ENCODE measurements around the gene NR2C2AP.

The NR2C2AP gene

DNA sequence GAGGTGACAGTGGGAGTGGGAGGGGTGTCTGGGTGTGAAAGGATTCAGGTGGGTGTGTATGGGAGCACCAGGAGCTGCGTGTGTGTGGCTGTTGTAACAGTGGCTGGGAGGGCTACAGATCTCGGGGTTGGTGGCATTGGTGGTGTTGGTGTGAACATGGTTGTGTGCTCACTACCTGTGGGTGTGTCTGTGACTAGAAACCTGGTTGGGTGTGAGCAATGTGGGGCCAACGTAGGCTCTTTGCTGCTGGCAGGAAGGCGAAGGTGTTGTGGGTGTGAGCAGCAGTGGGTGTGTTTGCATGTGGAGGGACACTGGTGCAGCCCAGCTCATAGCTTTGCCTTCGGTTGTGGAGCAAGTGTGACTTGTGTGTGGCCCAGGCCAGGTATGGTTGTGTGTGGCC, 3.7 kb upstream of the NR2C2AP start:
- H3K9ac ChIP-seq (ENCODE audit: low read length in 5 of 5) = no peak overlapping the region
- peaks cover 8 to 31% (median 22%) of the 10 kb centered on the region in 5 donors for H3K27me3 ChIP-seq (ENCODE audit: control insufficient read depth in 5 of 5, insufficient read depth in 4 of 5, low read length in 5 of 5)

DNA sequence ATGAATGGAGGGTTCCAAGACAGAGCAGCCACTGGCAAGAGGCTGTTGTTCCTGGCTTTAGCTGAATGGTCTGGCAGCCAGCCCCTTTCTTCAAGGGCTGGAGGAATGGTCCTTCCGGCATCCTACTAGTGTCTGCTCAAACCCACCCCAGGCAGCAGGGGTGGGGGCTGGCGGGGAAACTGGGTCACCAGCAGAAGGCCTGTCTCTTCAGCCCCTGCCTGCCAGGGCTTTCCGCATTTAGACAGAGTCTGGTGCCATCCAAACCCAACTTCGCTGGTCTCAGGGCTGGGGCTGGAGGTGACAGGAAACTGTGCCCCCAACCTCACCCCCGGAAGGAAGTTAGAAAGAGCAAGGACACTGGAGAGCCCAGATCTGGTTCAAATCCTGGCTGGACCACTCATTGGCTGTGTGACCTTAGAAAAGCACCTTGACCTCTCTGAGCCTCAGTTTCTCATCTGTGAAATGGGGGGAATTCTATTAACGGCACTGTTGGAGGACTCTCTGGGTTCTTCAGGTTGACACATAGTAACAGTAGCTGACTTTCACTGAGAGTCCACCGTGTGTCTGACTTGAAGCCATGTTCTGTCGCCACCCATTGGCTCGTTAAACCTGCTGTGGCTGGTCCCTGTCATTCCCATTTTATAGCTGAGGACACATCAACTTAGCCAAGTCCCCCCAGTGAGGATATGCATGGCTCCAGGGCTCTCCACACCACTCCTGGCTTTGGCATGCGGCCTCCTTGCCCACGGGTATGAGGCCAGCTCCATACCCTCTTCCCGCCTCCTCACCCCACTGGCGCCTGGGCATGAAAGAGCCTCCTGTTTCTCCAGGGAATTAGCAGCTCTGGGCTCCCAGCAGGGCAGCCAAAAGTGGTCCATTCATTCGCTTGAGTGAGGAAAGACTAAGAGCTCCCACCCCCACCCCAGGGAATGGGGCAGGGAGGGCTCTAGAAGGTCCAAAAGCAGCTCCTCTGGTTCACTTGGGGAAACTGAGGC, 2.5 kb upstream of the NR2C2AP start:
- no peak overlapping the region for H3K9ac ChIP-seq (ENCODE audit: low read length in 5 of 5)
- H3K27me3 ChIP-seq (ENCODE audit: control insufficient read depth in 5 of 5, insufficient read depth in 4 of 5, low read length in 5 of 5) = peaks cover 0 to 23% (median 12%) of the 10 kb centered on the region in 5 donors
- no peaks in the 10 kb centered on the region for H3K9me3 ChIP-seq (ENCODE audit: control insufficient read depth in 5 of 5, low read length in 5 of 5)
- H3K36me3 ChIP-seq (ENCODE audit: control insufficient read depth in 5 of 5, insufficient read depth in 5 of 5, low read length in 5 of 5) = peaks cover 0 to 12% (median 5%) of the 10 kb centered on the region in 5 donors
- H3K4me3 ChIP-seq (ENCODE audit: low read depth in 1 of 5, low read length in 5 of 5) = no peak overlapping the region
- no peak overlapping the region for H3K27ac ChIP-seq (ENCODE audit: low read depth, low read length)
- peaks cover 3 to 14% (median 11%) of the 10 kb centered on the region in 5 donors for H3K4me1 ChIP-seq (ENCODE audit: control insufficient read depth in 5 of 5, insufficient read depth in 5 of 5, low read length in 5 of 5)

More for the DNA sequence above, 3.7 kb upstream of the NR2C2AP start:
- Histone ChIP-seq H3K9me3 (ENCODE audit: control insufficient read depth in 5 of 5, low read length in 5 of 5) (no peaks in the 10 kb centered on the region), H3K27ac (ENCODE audit: low read depth, low read length) (no peak overlapping the region), H3K36me3 (ENCODE audit: control insufficient read depth in 5 of 5, insufficient read depth in 5 of 5, low read length in 5 of 5) (peaks cover 0 to 3% (median 0%) of the 10 kb centered on the region in 5 donors), H3K4me1 (ENCODE audit: control insufficient read depth in 5 of 5, insufficient read depth in 5 of 5, low read length in 5 of 5) (peaks cover 3 to 14% (median 11%) of the 10 kb centered on the region in 5 donors), H3K4me3 (ENCODE audit: low read depth in 1 of 5, low read length in 5 of 5) (no peak overlapping the region)

- H3K27ac ChIP-seq (ENCODE audit: low read depth, low read length) = no peak overlapping the region
- peaks cover 3 to 14% (median 11%) of the 10 kb centered on the region in 5 donors for H3K4me1 ChIP-seq (ENCODE audit: control insufficient read depth in 5 of 5, insufficient read depth in 5 of 5, low read length in 5 of 5)
- peaks cover 0 to 19% (median 12%) of the 10 kb centered on the region in 5 donors for H3K27me3 ChIP-seq (ENCODE audit: control insufficient read depth in 5 of 5, insufficient read depth in 4 of 5, low read length in 5 of 5)
- H3K9ac ChIP-seq (ENCODE audit: low read length in 5 of 5) = no peak overlapping the region
- no peaks in the 10 kb centered on the region for H3K9me3 ChIP-seq (ENCODE audit: control insufficient read depth in 5 of 5, low read length in 5 of 5)
- H3K36me3 ChIP-seq (ENCODE audit: control insufficient read depth in 5 of 5, insufficient read depth in 5 of 5, low read length in 5 of 5) = peaks cover 0 to 23% (median 12%) of the 10 kb centered on the region in 5 donors
- H3K4me3 ChIP-seq (ENCODE audit: low read depth in 1 of 5, low read length in 5 of 5) = no peak overlapping the region
These were observed 967 bp upstream of the NR2C2AP start for GRCh38 chr19:19204181-19204580.

DNA sequence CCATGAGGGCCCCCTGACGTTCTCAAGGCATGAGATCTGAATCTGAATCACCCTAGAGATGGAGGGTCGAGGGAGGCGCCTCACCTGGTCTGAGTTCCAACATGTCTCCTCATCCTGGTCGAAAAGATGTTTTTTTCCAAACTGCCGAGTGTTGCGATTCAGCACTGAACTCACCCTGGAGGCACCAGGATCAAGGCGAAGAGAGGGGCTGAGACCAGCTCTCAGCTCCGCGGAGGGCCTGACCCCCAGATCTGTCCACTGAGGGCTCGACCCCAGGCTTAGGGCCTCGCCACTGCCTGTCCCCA, 555 bp downstream of the NR2C2AP start:
- Histone ChIP-seq H3K4me1 (ENCODE audit: control insufficient read depth in 5 of 5, insufficient read depth in 5 of 5, low read length in 5 of 5) (peaks cover 3 to 14% (median 11%) of the 10 kb centered on the region in 5 donors), H3K27ac (ENCODE audit: low read depth, low read length) (peak overlapping the region; percentile 87), H3K36me3 (ENCODE audit: control insufficient read depth in 5 of 5, insufficient read depth in 5 of 5, low read length in 5 of 5) (peaks cover 0 to 36% (median 26%) of the 10 kb centered on the region in 5 donors), H3K9me3 (ENCODE audit: control insufficient read depth in 5 of 5, low read length in 5 of 5) (no peaks in the 10 kb centered on the region), H3K27me3 (ENCODE audit: control insufficient read depth in 5 of 5, insufficient read depth in 4 of 5, low read length in 5 of 5) (peaks cover 0 to 14% (median 9%) of the 10 kb centered on the region in 5 donors), H3K4me3 (ENCODE audit: low read depth in 1 of 5, low read length in 5 of 5) (peak overlapping the region; percentile 65 to 87 (median 81)), H3K9ac (ENCODE audit: low read length in 5 of 5) (peak overlapping the region; percentile 77 to 86 (median 81))

DNA sequence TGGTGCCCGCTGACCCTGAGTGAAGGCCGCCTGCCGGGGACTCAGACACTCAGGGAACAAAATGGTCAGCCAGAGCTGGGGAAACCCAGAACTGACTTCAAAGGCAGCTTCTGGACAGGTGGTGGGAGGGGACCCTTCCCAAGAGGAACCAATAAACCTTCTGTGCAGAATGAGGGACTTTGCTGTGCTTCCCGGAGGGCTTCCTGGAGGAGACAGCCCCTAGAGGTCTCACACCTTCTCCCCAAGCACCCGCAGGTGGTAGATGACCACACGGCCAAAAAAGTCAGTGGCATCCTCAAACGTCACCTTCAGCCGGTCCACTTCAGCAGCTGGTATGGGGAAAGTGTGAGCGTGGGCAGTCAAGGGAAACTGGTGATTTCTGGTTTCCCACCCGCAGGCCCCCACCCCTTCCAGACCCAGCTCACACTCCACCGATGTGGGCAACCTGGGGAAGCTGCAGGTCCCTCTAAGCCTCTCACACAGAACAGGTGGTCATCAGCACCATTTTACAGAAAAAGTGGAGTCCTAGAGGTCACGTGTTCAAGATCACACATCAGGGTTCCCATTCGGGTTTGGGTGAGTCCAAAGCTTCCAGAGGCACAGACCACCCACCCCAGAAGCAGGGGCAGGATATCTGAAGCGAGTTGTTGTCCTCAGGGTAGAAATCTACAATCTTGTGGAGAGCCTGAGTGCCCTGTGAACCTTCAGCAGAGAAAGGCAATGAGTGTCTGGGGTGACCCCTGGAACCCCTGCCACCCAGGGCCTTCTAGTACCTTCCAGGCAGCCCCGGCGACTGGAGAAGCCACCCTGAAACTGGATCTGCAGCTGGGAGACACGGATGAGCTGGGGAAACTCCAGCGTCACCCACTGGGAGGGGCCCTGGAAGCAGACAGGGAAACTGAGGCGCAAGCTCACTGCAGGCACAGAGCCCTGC, 1.2 kb downstream of the NR2C2AP start:
- Histone ChIP-seq H3K9ac (ENCODE audit: low read length in 5 of 5) (peak overlapping the region in 4 of 5 donors; percentile 78 to 86 (median 84)), H3K27ac (ENCODE audit: low read depth, low read length) (peak overlapping the region; percentile 87), H3K4me1 (ENCODE audit: control insufficient read depth in 5 of 5, insufficient read depth in 5 of 5, low read length in 5 of 5) (peaks cover 3 to 14% (median 11%) of the 10 kb centered on the region in 5 donors), H3K4me3 (ENCODE audit: low read depth in 1 of 5, low read length in 5 of 5) (peak overlapping the region; percentile 65 to 87 (median 81)), H3K36me3 (ENCODE audit: control insufficient read depth in 5 of 5, insufficient read depth in 5 of 5, low read length in 5 of 5) (peaks cover 0 to 42% (median 32%) of the 10 kb centered on the region in 5 donors), H3K9me3 (ENCODE audit: control insufficient read depth in 5 of 5, low read length in 5 of 5) (no peaks in the 10 kb centered on the region), H3K27me3 (ENCODE audit: control insufficient read depth in 5 of 5, insufficient read depth in 4 of 5, low read length in 5 of 5) (peaks cover 0 to 8% (median 6%) of the 10 kb centered on the region in 5 donors)

DNA sequence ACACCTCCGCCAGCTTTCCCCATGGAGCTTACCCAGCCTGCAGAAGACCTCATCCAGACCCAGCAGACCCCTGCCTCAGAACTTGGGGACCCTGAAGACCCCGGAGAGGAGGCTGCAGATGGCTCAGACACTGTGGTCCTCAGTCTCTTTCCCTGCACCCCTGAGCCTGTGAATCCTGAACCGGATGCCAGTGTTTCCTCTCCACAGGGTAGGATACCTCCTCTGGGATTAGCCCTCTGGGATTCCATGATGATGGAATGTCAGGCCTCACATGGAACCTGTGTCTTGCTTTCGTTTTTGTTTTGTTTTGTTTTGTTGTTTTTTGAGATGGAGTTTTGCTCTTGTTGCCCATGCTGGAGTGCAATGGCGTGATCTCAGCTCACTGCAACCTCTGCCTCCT, 9.3 kb downstream of the NR2C2AP start:
- H3K4me1 ChIP-seq (ENCODE audit: control insufficient read depth in 5 of 5, insufficient read depth in 5 of 5, low read length in 5 of 5) = peaks cover 8 to 51% (median 46%) of the 10 kb centered on the region in 5 donors
- peak overlapping the region; percentile 9 to 55 (median 31) for H3K9ac ChIP-seq (ENCODE audit: low read length in 5 of 5)
- H3K4me3 ChIP-seq (ENCODE audit: low read depth in 1 of 5, low read length in 5 of 5) = peak overlapping the region in 4 of 5 donors; percentile 90 to 98 (median 96)
- H3K36me3 ChIP-seq (ENCODE audit: control insufficient read depth in 5 of 5, insufficient read depth in 5 of 5, low read length in 5 of 5) = peaks cover 0 to 23% (median 22%) of the 10 kb centered on the region in 5 donors
- H3K27me3 ChIP-seq (ENCODE audit: control insufficient read depth in 5 of 5, insufficient read depth in 4 of 5, low read length in 5 of 5) = no peaks in the 10 kb centered on the region
- H3K27ac ChIP-seq (ENCODE audit: low read depth, low read length) = peak overlapping the region; percentile 41
- no peaks in the 10 kb centered on the region for H3K9me3 ChIP-seq (ENCODE audit: control insufficient read depth in 5 of 5, low read length in 5 of 5)

- peaks cover 8 to 51% (median 46%) of the 10 kb centered on the region in 5 donors for H3K4me1 ChIP-seq (ENCODE audit: control insufficient read depth in 5 of 5, insufficient read depth in 5 of 5, low read length in 5 of 5)
These were observed 10.2 kb downstream of the NR2C2AP start for GRCh38 chr19:19192910-19193423.

GRCh38 chr19:19192078-19192882, 10.9 kb downstream of the NR2C2AP start, which contains the start of the genes BORCS8 and RFXANK:
TSS of gene BORCS8 (minus strand) at chr19:19192152. CDS start at chr19:19192117, 35 bp downstream.
TSS of gene RFXANK (plus strand) at chr19:19192258. CDS start at chr19:19193947, 1,689 bp downstream.
- H3K27me3 ChIP-seq (ENCODE audit: control insufficient read depth in 5 of 5, insufficient read depth in 4 of 5, low read length in 5 of 5) = no peaks in the 10 kb centered on the region
- peaks cover 0 to 10% (median 8%) of the 10 kb centered on the region in 5 donors for H3K36me3 ChIP-seq (ENCODE audit: control insufficient read depth in 5 of 5, insufficient read depth in 5 of 5, low read length in 5 of 5)
- H3K4me1 ChIP-seq (ENCODE audit: control insufficient read depth in 5 of 5, insufficient read depth in 5 of 5, low read length in 5 of 5) = peaks cover 8 to 51% (median 46%) of the 10 kb centered on the region in 5 donors
- peak within 1 kb of the TSS; percentile 100 for H3K27ac ChIP-seq (ENCODE audit: low read depth, low read length)
- no peaks in the 10 kb centered on the region for H3K9me3 ChIP-seq (ENCODE audit: control insufficient read depth in 5 of 5, low read length in 5 of 5)
- H3K9ac ChIP-seq (ENCODE audit: low read length in 5 of 5) = peak within 1 kb of the TSS; percentile 87 to 100 (median 99)
- peak within 1 kb of the TSS; percentile 86 to 98 (median 95) for H3K4me3 ChIP-seq (ENCODE audit: low read depth in 1 of 5, low read length in 5 of 5)

More at GRCh38 chr19:19192910-19193423, 10.2 kb downstream of the NR2C2AP start:
- Histone ChIP-seq H3K36me3 (ENCODE audit: control insufficient read depth in 5 of 5, insufficient read depth in 5 of 5, low read length in 5 of 5) (peaks cover 0 to 13% (median 12%) of the 10 kb centered on the region in 5 donors), H3K9me3 (ENCODE audit: control insufficient read depth in 5 of 5, low read length in 5 of 5) (no peaks in the 10 kb centered on the region), H3K9ac (ENCODE audit: low read length in 5 of 5) (peak overlapping the region; percentile 77 to 91 (median 88)), H3K4me3 (ENCODE audit: low read depth in 1 of 5, low read length in 5 of 5) (peak overlapping the region; percentile 86 to 98 (median 95)), H3K27me3 (ENCODE audit: control insufficient read depth in 5 of 5, insufficient read depth in 4 of 5, low read length in 5 of 5) (no peaks in the 10 kb centered on the region), H3K27ac (ENCODE audit: low read depth, low read length) (peak overlapping the region; percentile 100)
